Progenitor cell of endocrine pancreas (in vitro differentiated cells): Measurements from ENCODE around the gene FOXK1. TPM values are rescaled to one million over a fixed set of nuclear protein-coding genes. Genes with fewer than 3 reads are reported as not detected.
A peak's percentile ranks its signal among the peaks of the same experiment; 100 is the strongest.

ENCODE experiments used
- DNase-seq: peaks from one replicate; pipeline ENCODE4 v3.0.0; 2021; ENCODE audit warnings: low spot score; ENCODE audit not compliant: unreplicated experiment
- H3K27ac Mint-ChIP-seq: 2 replicates; pipeline ENCODE4 v1.8.0; 2021; ENCODE audit warnings: mild to moderate bottlenecking, moderate library complexity, mixed read lengths
- H3K27me3 Mint-ChIP-seq: 2 replicates; pipeline ENCODE4 v1.8.0; 2021; ENCODE audit warnings: mixed read lengths
- H3K36me3 Mint-ChIP-seq: 2 replicates; pipeline ENCODE4 v1.8.0; 2022; ENCODE audit warnings: mixed read lengths; ENCODE audit not compliant: insufficient read depth
- H3K4me1 Mint-ChIP-seq: 2 replicates; pipeline ENCODE4 v1.8.0; 2021; ENCODE audit warnings: low read depth, mixed read lengths
- H3K4me3 Mint-ChIP-seq: 2 replicates; pipeline ENCODE4 v1.8.0; 2021; ENCODE audit warnings: low read depth, mild to moderate bottlenecking, moderate library complexity, mixed read lengths
- H3K9me3 Mint-ChIP-seq: 2 replicates; pipeline ENCODE4 v1.8.0; 2021; ENCODE audit warnings: low read depth, mixed read lengths
- CTCF ChIP-seq: fragments of 200-600 bp; sonication (generic); IDR thresholded peaks from one replicate; pipeline ENCODE4 v1.5.0; 2021; ENCODE audit warnings: antibody characterized with exemption, mild to moderate bottlenecking; ENCODE audit not compliant: unreplicated experiment
- total RNA-seq: library from RNA; stranded (reverse); gene quantifications from 2 replicates; pipeline ENCODE4 v1.2.1, GENCODE V29; 2021

Gene FOXK1
- total RNA-seq, 1 donor from 2014 or later: 47.6 TPM

- no peak for TF ChIP-seq CTCF
- Mint-ChIP-seq H3K4me1 (peaks cover 22% of the 10 kb centered on the region), H3K9me3 (no peaks in the 10 kb centered on the region), H3K36me3 (peaks cover 1% of the 10 kb centered on the region), H3K27me3 (no peaks in the 10 kb centered on the region), H3K27ac (peak overlapping the region; percentile 98), H3K4me3 (peak overlapping the region; percentile 97)
- DNase-seq: no peak
These were observed 93.9 kb downstream of the FOXK1 start for GRCh38 chr7:4775848-4776623.

GRCh38 chr7:4779118-4779517, 97.0 kb downstream of the FOXK1 start:
- Mint-ChIP-seq H3K4me1 (peaks cover 20% of the 10 kb centered on the region), H3K9me3 (no peaks in the 10 kb centered on the region), H3K27ac (no peak overlapping the region), H3K27me3 (no peaks in the 10 kb centered on the region), H3K4me3 (no peak overlapping the region), H3K36me3 (peaks cover 1% of the 10 kb centered on the region)
- no peak for DNase-seq
- TF ChIP-seq CTCF: no peak

GRCh38 chr7:4781366-4782069, 99.4 kb downstream of the FOXK1 start:
- DNase-seq: no peak
- no peak for TF ChIP-seq CTCF
- Mint-ChIP-seq H3K4me1 (peaks cover 5% of the 10 kb centered on the region), H3K27me3 (no peaks in the 10 kb centered on the region), H3K9me3 (no peaks in the 10 kb centered on the region), H3K4me3 (no peak overlapping the region), H3K36me3 (no peaks in the 10 kb centered on the region), H3K27ac (no peak overlapping the region)

GRCh38 chr7:4782333-4783291, 100.5 kb downstream of the FOXK1 start:
- H3K27ac Mint-ChIP-seq: no peak overlapping the region
- DNase-seq: no peak
- TF ChIP-seq CTCF: no peak

GRCh38 chr7:4783292-4783652, 101.2 kb downstream of the FOXK1 start:
- H3K4me1 Mint-ChIP-seq: no peaks in the 10 kb centered on the region
- no peak overlapping the region for H3K27ac Mint-ChIP-seq
- TF ChIP-seq CTCF: no peak
- no peaks in the 10 kb centered on the region for H3K27me3 Mint-ChIP-seq
- no peak overlapping the region for H3K4me3 Mint-ChIP-seq
- DNase-seq: no peak
- H3K36me3 Mint-ChIP-seq: no peaks in the 10 kb centered on the region
- H3K9me3 Mint-ChIP-seq: no peaks in the 10 kb centered on the region

More at GRCh38 chr7:4782333-4783291, 100.5 kb downstream of the FOXK1 start:
- Mint-ChIP-seq H3K4me3 (no peak overlapping the region), H3K27me3 (no peaks in the 10 kb centered on the region), H3K36me3 (no peaks in the 10 kb centered on the region), H3K4me1 (no peaks in the 10 kb centered on the region), H3K9me3 (no peaks in the 10 kb centered on the region)
